ENCODE results near the gene CENPX. TPM values are rescaled to one million over a fixed set of nuclear protein-coding genes. Genes with fewer than 3 reads are reported as not detected.

Gene CENPX
- total and polyA plus RNA-seq, 2 donors (not counting 3 experiments of a cell fraction or from before 2014, with no cell fraction given) = 56.2 to 67.2 TPM

DNA sequence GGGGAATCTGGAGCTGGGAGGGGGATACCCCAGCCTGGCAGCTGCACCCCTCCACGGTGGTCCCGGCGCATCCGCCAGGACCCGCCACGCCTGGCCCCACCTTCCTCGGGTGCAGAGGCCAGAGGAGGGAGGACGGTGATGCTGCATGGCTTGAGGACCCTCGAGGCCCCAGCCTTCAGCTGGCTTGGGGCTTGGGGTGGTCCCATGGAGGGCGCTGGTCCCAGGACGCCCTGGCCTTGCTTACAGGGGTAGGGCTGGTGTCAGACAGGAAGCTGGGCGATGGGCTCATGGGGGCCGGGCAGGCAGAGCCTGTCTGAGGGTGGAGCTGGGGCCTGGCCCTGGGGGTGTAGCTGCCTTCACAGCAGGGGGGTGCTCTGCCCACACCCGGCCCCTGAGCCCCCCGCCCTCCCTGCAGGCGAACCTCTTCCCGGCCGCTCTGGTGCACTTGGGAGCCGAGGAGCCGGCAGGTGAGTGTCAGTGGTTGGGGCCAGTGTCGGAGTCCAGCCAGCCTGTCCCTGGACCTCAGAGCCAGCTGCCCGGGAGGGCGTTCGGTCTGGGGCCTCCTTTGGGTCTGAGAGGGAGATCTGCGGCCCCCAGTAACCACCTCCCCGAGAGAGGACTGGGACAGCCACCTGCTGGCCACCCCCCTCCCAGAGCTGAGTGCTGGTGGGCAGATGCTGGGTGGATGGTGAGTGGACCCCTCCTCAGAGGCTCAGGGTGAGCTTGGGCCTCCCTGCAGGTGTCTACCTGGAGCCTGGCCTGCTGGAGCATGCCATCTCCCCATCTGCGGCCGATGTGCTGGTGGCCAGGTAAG, 6.4 kb downstream of the CENPX start:
- no TSS peak for BruUV-seq (replicated peaks)
- TF ChIP-seq, protein P1, sequence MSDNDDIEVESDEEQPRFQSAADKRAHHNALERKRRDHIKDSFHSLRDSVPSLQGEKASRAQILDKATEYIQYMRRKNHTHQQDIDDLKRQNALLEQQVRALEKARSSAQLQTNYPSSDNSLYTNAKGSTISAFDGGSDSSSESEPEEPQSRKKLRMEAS (IDR thresholded peaks at IDR 0.05; ENCODE audit: insufficient read depth, insufficient read length) = no peak
- Histone ChIP-seq H3K9me1 (replicated peaks; ENCODE audit: control insufficient read depth, extremely low read depth, insufficient read depth, low read length) (no peaks in the 10 kb centered on the region), H4K20me1 (replicated peaks; ENCODE audit: control insufficient read depth, extremely low read depth, insufficient read depth, low read length) (no peaks in the 10 kb centered on the region), H3K27me3 (ENCODE audit: control insufficient read depth in 2 of 2, insufficient read depth in 2 of 2, low read length in 2 of 2) (no peaks in the 10 kb centered on the region), H3K79me2 (ENCODE audit: control insufficient read depth, insufficient read depth, low read length) (no peaks in the 10 kb centered on the region), H2AFZ (ENCODE audit: low read depth, low read length) (no peak overlapping the region), H3K9me3 (replicated peaks; ENCODE audit: control insufficient read depth, insufficient read depth, low read length) (no peaks in the 10 kb centered on the region), H3K4me1 (ENCODE audit: control insufficient read depth, extremely low read depth, insufficient read depth, low read length) (no peaks in the 10 kb centered on the region), H3K4me3 (replicated peaks in 1 of 3; ENCODE audit: insufficient read depth in 1 of 3, low read depth in 1 of 3, low read length in 3 of 3) (no peak overlapping the region), H3K9ac (replicated peaks; ENCODE audit: extremely low read depth, insufficient read depth, low read length) (no peak overlapping the region), H3K36me3 (ENCODE audit: control insufficient read depth in 2 of 2, extremely low read depth in 1 of 2, insufficient read depth in 2 of 2, low read length in 2 of 2) (no peaks in the 10 kb centered on the region), H3K4me2 (ENCODE audit: insufficient read depth, low read length) (no peak overlapping the region), H3K27ac (ENCODE audit: insufficient read depth, low read depth, low read length) (no peak overlapping the region)
- intact Hi-C loops (cut with micrococcal nuclease) = no loop called here
- no peak for DNase-seq (ENCODE audit: low read depth, low spot score)
- ChIA-PET CTCF (interaction anchor here (2.6 to 9.1 kb wide), 2 partner anchors 12 to 56 kb away, joined by 8 to 345 read pairs; partner anchors contain the start of gene NOTUM), POLR2A (no interaction called here)
- no peak for FAIRE-seq
- dilution Hi-C loops (cut with MboI; ENCODE audit: extremely low pct_ligation_motif_present, low sequenced_read_pairs) = no loop called here

DNA sequence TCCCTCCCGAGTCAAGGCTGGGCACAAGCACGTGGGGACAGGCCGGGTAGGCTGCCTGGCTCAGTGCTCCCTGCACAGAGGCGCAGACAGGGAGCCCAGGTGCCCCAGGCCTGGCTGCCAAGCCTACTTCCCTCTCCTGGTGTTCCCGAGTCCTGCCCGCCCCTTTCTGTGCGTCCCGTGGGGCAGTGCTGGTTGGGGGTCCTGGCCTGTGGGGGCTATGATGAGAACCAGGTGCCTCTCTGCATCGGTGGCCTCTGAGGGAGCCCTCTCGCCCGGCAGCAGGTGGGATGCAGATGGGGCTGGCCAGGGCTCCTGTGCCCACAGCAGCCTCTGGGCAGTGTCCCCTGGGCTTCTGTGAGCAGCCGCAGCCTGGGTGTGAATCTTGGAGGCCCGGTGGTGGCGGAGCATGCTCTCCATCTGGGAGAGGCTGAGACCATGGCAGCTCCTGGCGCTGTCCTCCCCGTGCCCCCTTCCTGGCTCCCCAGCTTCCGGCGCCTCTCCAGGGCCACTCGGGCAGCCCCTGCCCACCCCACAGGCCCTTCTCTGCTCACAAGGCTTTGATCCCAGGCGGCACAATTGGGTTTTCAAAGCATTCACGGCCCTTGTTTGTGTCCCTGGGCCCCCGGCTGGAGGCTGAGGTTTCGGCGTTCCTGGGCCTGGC, 7.2 kb downstream of the CENPX start:
- Histone ChIP-seq H3K9ac (replicated peaks; ENCODE audit: extremely low read depth, insufficient read depth, low read length) (no peak overlapping the region), H4K20me1 (replicated peaks; ENCODE audit: control insufficient read depth, extremely low read depth, insufficient read depth, low read length) (no peaks in the 10 kb centered on the region), H3K27ac (ENCODE audit: insufficient read depth, low read depth, low read length) (no peak overlapping the region), H3K9me3 (replicated peaks; ENCODE audit: control insufficient read depth, insufficient read depth, low read length) (no peaks in the 10 kb centered on the region), H3K27me3 (ENCODE audit: control insufficient read depth in 2 of 2, insufficient read depth in 2 of 2, low read length in 2 of 2) (no peaks in the 10 kb centered on the region), H2AFZ (ENCODE audit: low read depth, low read length) (no peak overlapping the region), H3K4me2 (ENCODE audit: insufficient read depth, low read length) (no peak overlapping the region), H3K79me2 (ENCODE audit: control insufficient read depth, insufficient read depth, low read length) (no peaks in the 10 kb centered on the region), H3K36me3 (ENCODE audit: control insufficient read depth in 2 of 2, extremely low read depth in 1 of 2, insufficient read depth in 2 of 2, low read length in 2 of 2) (no peaks in the 10 kb centered on the region), H3K4me3 (replicated peaks in 1 of 3; ENCODE audit: insufficient read depth in 1 of 3, low read depth in 1 of 3, low read length in 3 of 3) (no peak overlapping the region), H3K9me1 (replicated peaks; ENCODE audit: control insufficient read depth, extremely low read depth, insufficient read depth, low read length) (no peaks in the 10 kb centered on the region), H3K4me1 (ENCODE audit: control insufficient read depth, extremely low read depth, insufficient read depth, low read length) (no peaks in the 10 kb centered on the region)
- dilution Hi-C loops (cut with MboI; ENCODE audit: extremely low pct_ligation_motif_present, low sequenced_read_pairs) = no loop called here
- no TSS peak for BruUV-seq (replicated peaks)
- POLR2A ChIA-PET = no interaction called here
- CTCF ChIA-PET = interaction anchor here (2.6 to 9.1 kb wide), 2 partner anchors 12 to 55 kb away, joined by 8 to 345 read pairs; partner anchors contain the start of gene NOTUM
- TF ChIP-seq, protein P2, sequence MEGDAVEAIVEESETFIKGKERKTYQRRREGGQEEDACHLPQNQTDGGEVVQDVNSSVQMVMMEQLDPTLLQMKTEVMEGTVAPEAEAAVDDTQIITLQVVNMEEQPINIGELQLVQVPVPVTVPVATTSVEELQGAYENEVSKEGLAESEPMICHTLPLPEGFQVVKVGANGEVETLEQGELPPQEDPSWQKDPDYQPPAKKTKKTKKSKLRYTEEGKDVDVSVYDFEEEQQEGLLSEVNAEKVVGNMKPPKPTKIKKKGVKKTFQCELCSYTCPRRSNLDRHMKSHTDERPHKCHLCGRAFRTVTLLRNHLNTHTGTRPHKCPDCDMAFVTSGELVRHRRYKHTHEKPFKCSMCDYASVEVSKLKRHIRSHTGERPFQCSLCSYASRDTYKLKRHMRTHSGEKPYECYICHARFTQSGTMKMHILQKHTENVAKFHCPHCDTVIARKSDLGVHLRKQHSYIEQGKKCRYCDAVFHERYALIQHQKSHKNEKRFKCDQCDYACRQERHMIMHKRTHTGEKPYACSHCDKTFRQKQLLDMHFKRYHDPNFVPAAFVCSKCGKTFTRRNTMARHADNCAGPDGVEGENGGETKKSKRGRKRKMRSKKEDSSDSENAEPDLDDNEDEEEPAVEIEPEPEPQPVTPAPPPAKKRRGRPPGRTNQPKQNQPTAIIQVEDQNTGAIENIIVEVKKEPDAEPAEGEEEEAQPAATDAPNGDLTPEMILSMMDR (IDR thresholded peaks at IDR 0.05; ENCODE audit: extremely low read depth in 1 of 2, insufficient read depth in 1 of 2, low read depth in 1 of 2, low read length in 2 of 2) = no peak
- no peak for TF ChIP-seq JUN (IDR thresholded peaks at IDR 0.05; ENCODE audit: borderline replicate concordance, insufficient read depth, insufficient read length, low read depth)
- no peak for TF ChIP-seq FOS (IDR thresholded peaks at IDR 0.05; ENCODE audit: borderline replicate concordance, insufficient read depth, low read length)
- TF ChIP-seq MYC (IDR thresholded peaks at IDR 0.05; ENCODE audit: low read depth, low read length) = no peak
- TF ChIP-seq, protein P1 (IDR thresholded peaks at IDR 0.05; ENCODE audit: insufficient read depth, insufficient read length) = no peak
- no peak for TF ChIP-seq POLR2A (IDR thresholded peaks at IDR 0.05; ENCODE audit: low read depth, low read length)
- TF ChIP-seq POLR2AphosphoS5 (IDR thresholded peaks at IDR 0.05; ENCODE audit: insufficient read depth, low read depth, low read length) = no peak
- no peak for TF ChIP-seq GATA2 (IDR thresholded peaks at IDR 0.05; ENCODE audit: insufficient read depth, insufficient read length, low read depth, low read length)
- no peak for TF ChIP-seq EZH2 (IDR thresholded peaks at IDR 0.05; ENCODE audit: borderline replicate concordance, low read depth, low read length, severe bottlenecking)
- DNase-seq (ENCODE audit: low read depth, low spot score) (no peak), FAIRE-seq (no peak)
- intact Hi-C loops (cut with micrococcal nuclease) = no loop called here
